Stimulated activated CD4-positive, alpha-beta T cell treated with anti-CD3 and anti-CD28 coated beads, TNF-alpha, amount 100 ng/mL, for 4 hours (primary cell): ENCODE measurements around the gene UPF2.

ENCODE experiments used
- DNase-seq, 3 experiments: peaks; one replicate each; pipeline ENCODE4 v3.0.0-alpha.2; 2020; ENCODE audit warnings: low read depth in 3 of 3

The UPF2 gene

DNA sequence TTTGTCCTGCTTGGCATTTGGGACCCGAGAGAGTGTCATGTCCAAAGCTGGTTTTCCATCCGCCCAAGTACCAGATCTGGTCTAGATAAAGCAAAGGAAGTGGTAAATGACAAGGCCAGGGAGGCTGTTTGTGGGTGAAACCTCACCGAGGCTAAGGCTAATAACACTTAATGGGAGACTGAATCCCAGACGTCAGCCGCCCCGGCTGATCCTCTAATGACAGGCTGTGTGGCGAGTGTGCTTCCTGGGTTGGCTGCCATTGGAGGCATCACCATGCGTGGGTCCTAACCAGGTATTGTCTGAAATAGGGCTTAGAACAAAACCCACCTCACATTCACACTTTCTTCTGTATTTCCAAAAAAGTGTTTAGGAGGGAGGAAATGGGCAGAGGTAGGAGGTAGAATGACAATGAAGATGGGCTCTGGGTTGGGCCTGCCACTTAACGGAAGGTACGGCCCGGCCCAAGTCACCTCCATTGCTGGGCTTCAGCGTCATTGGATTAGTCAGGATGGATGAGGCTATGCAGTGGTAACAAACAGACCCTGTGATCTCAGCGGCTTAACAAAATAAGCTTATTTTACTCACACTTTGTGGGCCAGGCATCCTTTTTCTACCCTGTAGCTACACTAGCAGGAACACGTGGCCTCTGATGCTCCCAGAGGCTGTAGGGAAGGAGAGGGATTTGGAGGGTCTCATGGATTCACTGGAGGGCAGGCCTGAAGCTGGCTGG is 159.8 kb downstream of the UPF2 start:
- DNase-seq, result no peak

- no peak for DNase-seq
Measured at GRCh38 chr10:11881477-11882417, 160.9 kb downstream of the UPF2 start.

DNA sequence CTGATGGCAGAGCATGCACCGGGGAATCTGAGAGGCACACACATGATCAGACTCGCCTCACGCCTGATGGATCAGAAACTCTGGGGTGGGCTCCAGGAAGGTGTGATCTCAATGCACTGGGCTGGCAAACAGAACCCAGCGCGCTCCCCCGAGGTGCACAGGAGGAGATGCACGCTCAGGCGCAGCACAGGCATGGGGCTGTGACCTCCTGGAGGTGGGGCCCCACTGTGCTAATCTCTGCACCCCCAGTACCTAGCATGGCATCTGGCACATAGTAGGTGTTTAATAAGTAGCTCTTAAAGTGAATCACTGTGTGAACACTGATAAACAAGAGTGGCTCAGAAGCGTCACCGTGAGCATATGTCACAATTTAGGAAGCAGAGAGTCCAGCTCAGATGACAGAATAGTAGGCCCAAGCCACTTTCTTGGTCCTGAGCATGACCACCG is 161.6 kb downstream of the UPF2 start:
- no peak for DNase-seq

DNA sequence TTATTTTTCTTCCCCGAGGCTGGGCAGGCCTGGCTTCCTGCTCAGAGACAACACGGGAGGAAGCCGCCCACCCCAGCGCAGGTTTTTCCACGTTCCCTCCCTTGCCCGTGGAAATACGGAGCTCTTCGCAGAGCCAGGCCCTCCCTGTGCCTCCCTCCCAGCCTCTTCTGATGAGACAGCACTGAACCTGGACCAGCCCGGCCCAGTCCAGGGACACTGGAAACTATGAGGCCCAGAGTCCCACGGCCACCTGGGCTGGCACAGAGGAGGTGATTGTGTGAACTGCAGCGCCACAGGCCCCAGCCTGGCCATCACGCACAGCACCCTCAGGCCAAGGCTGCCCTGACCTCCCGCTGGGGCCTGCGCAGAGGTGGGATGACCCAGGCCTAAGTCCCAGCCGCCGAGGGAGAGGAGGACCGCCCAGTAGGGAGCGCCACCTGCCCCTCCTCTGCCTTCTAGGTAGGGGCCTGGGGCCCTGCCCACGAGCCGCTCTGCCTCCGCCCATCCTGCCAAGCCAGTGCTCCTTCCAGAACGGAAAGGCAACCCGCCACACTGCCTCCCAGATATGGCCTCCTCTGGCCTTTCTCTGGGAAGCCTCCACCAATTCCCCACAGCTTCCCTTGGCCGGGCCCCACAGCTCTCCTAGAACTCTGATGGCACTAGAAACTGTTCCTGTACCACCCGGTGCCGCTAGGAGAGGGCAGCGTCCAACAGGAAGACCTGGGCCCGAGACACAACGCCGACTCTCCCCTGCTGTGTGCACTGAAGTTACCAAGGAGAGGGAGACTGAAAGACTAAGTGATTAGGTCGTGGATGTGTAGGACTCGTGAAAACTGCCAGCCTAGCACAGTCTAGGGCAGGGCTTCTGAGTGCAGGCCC is 162.2 kb downstream of the UPF2 start:
- DNase-seq, result no peak

- no peak for DNase-seq
Measured at GRCh38 chr10:11879387-11880094, 163.1 kb downstream of the UPF2 start.

GRCh38 chr10:11878776-11879175 is 163.8 kb downstream of the UPF2 start:
- no peak for DNase-seq

- no peak for DNase-seq
Measured at GRCh38 chr10:11877591-11877905, 165.1 kb downstream of the UPF2 start.

GRCh38 chr10:11876805-11877590 is 165.6 kb downstream of the UPF2 start:
- no peak for DNase-seq

GRCh38 chr10:11876324-11876723 is 166.3 kb downstream of the UPF2 start:
- no peak for DNase-seq

DNA sequence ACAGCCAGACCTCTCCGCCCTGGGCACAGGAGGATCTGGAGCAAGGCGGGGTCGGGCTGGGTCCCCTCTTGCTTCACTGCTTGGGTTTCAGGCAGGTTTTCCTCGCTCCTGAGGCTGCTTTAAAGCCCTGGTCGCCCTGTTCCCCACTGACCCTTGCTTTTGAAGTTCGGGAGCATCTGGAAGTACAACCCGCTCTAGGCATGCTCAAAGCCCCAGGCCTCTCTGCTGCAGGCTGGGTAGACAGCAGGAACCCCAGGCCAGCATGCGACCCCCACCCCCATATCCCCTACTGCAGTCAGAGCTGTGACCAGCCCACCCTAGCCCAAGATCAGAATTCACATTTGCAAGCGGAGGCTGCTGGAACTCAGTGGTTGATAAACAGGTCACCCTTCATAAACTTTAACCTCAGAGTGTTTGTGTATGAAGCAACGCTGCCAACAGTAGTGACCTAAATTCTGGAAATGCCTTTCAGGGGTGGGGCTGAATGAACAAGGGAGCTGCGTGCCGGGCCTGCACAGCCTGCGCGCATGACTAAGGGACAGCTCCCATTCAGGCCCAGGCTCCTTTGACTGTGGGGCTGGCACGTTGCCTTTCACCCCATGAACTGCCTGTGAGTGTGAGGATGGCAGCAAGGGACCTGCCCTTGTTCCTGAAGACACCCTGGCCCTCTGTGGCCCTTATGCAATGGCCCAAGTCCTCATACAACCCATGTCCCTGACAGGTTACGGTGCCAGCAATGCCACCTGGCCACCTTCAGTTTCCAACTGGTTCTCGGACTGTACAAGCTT is 166.9 kb downstream of the UPF2 start:
- DNase-seq, result no peak

- peak; percentile 2 to 37 (median 12) for DNase-seq
Measured at GRCh38 chr10:11874568-11875493, 167.8 kb downstream of the UPF2 start.

DNA sequence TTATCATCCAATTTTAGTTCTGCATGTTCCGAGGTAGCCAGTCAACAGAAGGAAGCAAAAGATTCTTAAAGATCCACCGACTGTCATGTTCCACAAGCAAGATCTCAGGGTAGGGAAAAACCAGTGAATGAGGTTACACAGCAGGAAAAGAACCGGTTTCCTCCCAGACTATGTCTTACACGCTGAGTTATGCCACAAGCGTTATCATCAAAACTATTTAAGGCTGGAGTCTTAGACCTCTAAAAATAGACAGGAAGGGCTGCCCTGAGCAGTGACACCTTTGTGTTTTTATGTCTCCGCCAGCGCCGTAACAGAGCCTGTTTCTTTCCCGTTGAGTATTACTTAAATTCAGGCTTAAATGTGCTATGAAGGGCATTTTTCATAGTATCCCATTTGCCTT is 171.1 kb downstream of the UPF2 start:
- DNase-seq, result no peak

- DNase-seq, result no peak
Measured at GRCh38 chr10:11870900-11871400, 171.7 kb downstream of the UPF2 start.

- DNase-seq, result no peak
Measured at GRCh38 chr10:11870461-11870780, 172.2 kb downstream of the UPF2 start.
